Trophoblast cell (in vitro differentiated cells and primary cell): ENCODE results near the gene GCH1.
A peak's percentile ranks its signal among the peaks of the same experiment; 100 is the strongest.

Experiments
- DNase-seq, 2 donors: peaks; one replicate each; pipeline ENCODE4 v3.0.0-alpha.2; 2016
- H2AFZ ChIP-seq: 2 replicates; pipeline ENCODE4 v1.6.1; 2013; ENCODE audit warnings: low read length, moderate library complexity, mild to moderate bottlenecking; ENCODE audit not compliant: insufficient read depth, poor library complexity
- H2AK5ac ChIP-seq: 2 replicates; pipeline ENCODE4 v1.6.1; 2013; ENCODE audit warnings: mild to moderate bottlenecking, low read length
- H2BK120ac ChIP-seq: 2 replicates; pipeline ENCODE4 v1.6.1; 2013; ENCODE audit warnings: low read length, mild to moderate bottlenecking, moderate library complexity; ENCODE audit not compliant: insufficient read depth, poor library complexity
- H2BK12ac ChIP-seq: 2 replicates; pipeline ENCODE4 v1.6.1; 2013; ENCODE audit warnings: mild to moderate bottlenecking, low read length, moderate library complexity
- H2BK5ac ChIP-seq: 2 replicates; pipeline ENCODE4 v1.6.1; 2013; ENCODE audit warnings: low read length, low read depth, moderate library complexity, mild to moderate bottlenecking; ENCODE audit not compliant: poor library complexity
- H3K14ac ChIP-seq: 2 replicates; pipeline ENCODE4 v1.6.1; 2013; ENCODE audit warnings: mild to moderate bottlenecking, low read length
- H3K18ac ChIP-seq: 2 replicates; pipeline ENCODE4 v1.6.1; 2013; ENCODE audit warnings: mild to moderate bottlenecking, low read length
- H3K23ac ChIP-seq: 2 replicates; pipeline ENCODE4 v1.6.1; 2013; ENCODE audit warnings: low read length
- H3K27ac ChIP-seq: 2 replicates; pipeline ENCODE4 v1.5.1; 2013; ENCODE audit warnings: low read depth, mild to moderate bottlenecking, inconsistent platforms, low read length, moderate library complexity
- H3K27me3 ChIP-seq: 2 replicates; pipeline ENCODE4 v1.6.1; 2013; ENCODE audit warnings: inconsistent platforms, mild to moderate bottlenecking, low read length, moderate library complexity; ENCODE audit not compliant: insufficient read depth
- H3K36me3 ChIP-seq, 2 experiments: 1 replicate in 1 of 2; 2 replicates in 1 of 2; pipeline ENCODE4 v1.6.1; 2013; ENCODE audit warnings: low read length in 2 of 2, mild to moderate bottlenecking in 2 of 2, moderate library complexity in 1 of 2; ENCODE audit not compliant: insufficient read depth in 2 of 2, control insufficient read depth in 1 of 2
- H3K4ac ChIP-seq: 2 replicates; pipeline ENCODE4 v1.6.1; 2013; ENCODE audit warnings: low read depth, mild to moderate bottlenecking, low read length, moderate library complexity
- H3K4me1 ChIP-seq, 2 experiments: 1 replicate in 1 of 2; 2 replicates in 1 of 2; pipeline ENCODE4 v1.6.1; 2013; ENCODE audit warnings: low read length in 2 of 2, mild to moderate bottlenecking in 2 of 2, moderate library complexity in 1 of 2; ENCODE audit not compliant: insufficient read depth in 2 of 2, control insufficient read depth in 1 of 2
- H3K4me2 ChIP-seq: 2 replicates; pipeline ENCODE4 v1.6.1; 2013; ENCODE audit warnings: inconsistent platforms, mild to moderate bottlenecking, low read length, moderate library complexity
- H3K4me3 ChIP-seq: 2 replicates; pipeline ENCODE4 v1.5.1; 2013; ENCODE audit warnings: mild to moderate bottlenecking, low read depth, low read length, inconsistent platforms
- H3K79me1 ChIP-seq: one replicate; pipeline ENCODE4 v1.6.1; 2013; ENCODE audit warnings: low read length
- H3K79me2 ChIP-seq: 2 replicates; pipeline ENCODE4 v1.6.1; 2013; ENCODE audit warnings: low read length, mild to moderate bottlenecking; ENCODE audit not compliant: control insufficient read depth, insufficient read depth, poor library complexity
- H3K9ac ChIP-seq: 2 replicates; pipeline ENCODE4 v1.6.1; 2013; ENCODE audit warnings: mild to moderate bottlenecking, low read length
- H3K9me3 ChIP-seq: 2 replicates; pipeline ENCODE4 v1.6.1; 2013; ENCODE audit warnings: low read depth, mild to moderate bottlenecking, control low read depth, inconsistent platforms, low read length; ENCODE audit not compliant: insufficient read depth
- H4K12ac ChIP-seq: 2 replicates; pipeline ENCODE4 v1.6.1; 2013; ENCODE audit warnings: low read depth, mild to moderate bottlenecking, low read length, moderate library complexity
- H4K8ac ChIP-seq: 2 replicates; pipeline ENCODE4 v1.6.1; 2013; ENCODE audit warnings: low read depth, mild to moderate bottlenecking, low read length, moderate library complexity
- H4K91ac ChIP-seq: one replicate; pipeline ENCODE4 v1.6.1; 2013; ENCODE audit warnings: low read depth, mild to moderate bottlenecking, low read length, moderate library complexity
- WGBS: extraction: QIAGEN DNeasy Blood & Tissue Kit; methylation state at CpG from one replicate; pipeline ENCODE4 v1.1.7; 2013; ENCODE audit warnings: missing lambda C conversion rate; ENCODE audit not compliant: insufficient read length, insufficient coverage; ENCODE audit errors: extremely low coverage; 5-methylcytosine and 5-hydroxymethylcytosine counted together

Gene GCH1

DNA sequence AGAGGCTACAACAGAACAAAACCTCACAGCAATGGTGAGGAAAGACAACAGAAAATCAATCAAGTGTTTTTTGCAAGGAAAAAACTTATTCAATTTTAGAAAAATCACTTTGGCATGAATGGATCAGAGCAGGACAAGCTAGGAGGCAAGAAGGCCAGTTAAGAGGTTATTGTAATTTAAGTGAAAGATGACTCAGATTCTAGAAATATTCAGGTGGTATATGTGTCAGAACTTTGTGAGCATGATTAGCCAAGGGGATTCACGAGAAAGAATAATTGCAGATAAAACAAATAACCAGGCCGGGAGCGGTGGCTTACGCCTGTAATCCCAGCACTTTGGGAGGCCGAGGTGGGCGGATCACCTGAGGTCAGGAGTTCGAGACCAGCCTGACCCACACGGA is 12.7 kb downstream of the GCH1 start:
- Histone ChIP-seq H3K9me3 (no peaks in the 10 kb centered on the region), H2BK12ac (no peak overlapping the region), H3K4ac (no peak overlapping the region), H2AFZ (no peak overlapping the region), H3K4me1 (no peaks in the 10 kb centered on the region), H4K8ac (no peak overlapping the region), H3K79me2 (no peaks in the 10 kb centered on the region), H3K9ac (no peak overlapping the region), H3K27ac (no peak overlapping the region), H3K4me2 (no peak overlapping the region), H3K27me3 (no peaks in the 10 kb centered on the region), H3K14ac (no peak overlapping the region), H4K91ac (no peak overlapping the region), H3K79me1 (no peaks in the 10 kb centered on the region), H3K18ac (no peak overlapping the region), H2BK120ac (no peak overlapping the region), H4K12ac (no peak overlapping the region), H3K23ac (no peak overlapping the region), H2AK5ac (no peak overlapping the region), H3K4me3 (no peak overlapping the region), H2BK5ac (no peak overlapping the region), H3K36me3 (no peaks in the 10 kb centered on the region)
- no CpG with 5 or more reads among the region's 8 CpGs for WGBS
- DNase-seq, result no peak

GRCh38 chr14:54882521-54882920 is 20.1 kb downstream of the GCH1 start:
- Histone ChIP-seq H4K91ac (no peak overlapping the region), H3K14ac (no peak overlapping the region), H3K4me3 (no peak overlapping the region), H4K8ac (no peak overlapping the region), H3K27me3 (no peaks in the 10 kb centered on the region), H3K9me3 (no peaks in the 10 kb centered on the region), H3K4me2 (no peak overlapping the region), H3K23ac (no peak overlapping the region), H2AK5ac (no peak overlapping the region), H4K12ac (no peak overlapping the region), H3K4me1 (no peaks in the 10 kb centered on the region), H2BK5ac (no peak overlapping the region), H3K4ac (no peak overlapping the region), H3K9ac (no peak overlapping the region), H2BK120ac (no peak overlapping the region), H3K36me3 (no peaks in the 10 kb centered on the region), H2BK12ac (no peak overlapping the region), H2AFZ (no peak overlapping the region), H3K79me2 (no peaks in the 10 kb centered on the region), H3K27ac (no peak overlapping the region), H3K18ac (no peak overlapping the region), H3K79me1 (peaks cover 2% of the 10 kb centered on the region)
- no peak for DNase-seq
- WGBS, result no CpG with 5 or more reads among the region's 6 CpGs

DNA sequence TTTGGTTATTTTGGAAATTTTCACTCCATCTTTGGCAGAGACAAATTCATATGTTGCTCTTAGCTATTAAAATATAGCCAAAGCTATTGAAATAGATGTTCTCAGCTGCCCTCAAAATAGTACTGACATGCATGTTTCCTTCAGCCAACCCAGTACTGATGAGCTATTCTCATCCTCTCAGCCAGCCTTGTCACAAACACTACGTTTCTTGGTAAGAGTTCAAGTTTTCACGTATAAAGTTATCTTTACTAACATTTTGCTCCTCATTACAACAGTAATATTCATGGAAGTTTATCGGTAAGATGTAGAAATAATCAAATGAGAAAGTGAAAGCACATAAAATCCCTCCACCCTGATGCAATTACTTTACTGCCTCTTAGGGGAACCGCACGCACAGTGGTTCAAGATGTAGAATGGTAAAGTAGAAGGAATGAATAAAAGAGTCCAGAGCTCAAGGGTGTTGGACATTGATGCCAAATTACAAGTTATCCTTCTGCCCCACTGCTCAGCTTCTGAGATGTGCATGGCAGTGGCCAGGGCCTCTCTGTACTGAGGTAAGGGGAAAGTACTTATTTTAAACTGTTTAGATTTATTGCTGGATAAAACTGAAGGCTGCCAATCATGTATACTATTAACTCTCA is 20.7 kb downstream of the GCH1 start:
- DNase-seq, result no peak
- WGBS, result no CpG with 5 or more reads among the region's 5 CpGs
- no peaks in the 10 kb centered on the region for H3K9me3 ChIP-seq

GRCh38 chr14:54881235-54881760 is 21.3 kb downstream of the GCH1 start:
- Histone ChIP-seq H2BK12ac (no peak overlapping the region), H2AK5ac (no peak overlapping the region), H3K4me1 (no peaks in the 10 kb centered on the region), H3K27ac (no peak overlapping the region), H3K9ac (no peak overlapping the region), H3K14ac (no peak overlapping the region), H3K36me3 (no peaks in the 10 kb centered on the region), H3K4me3 (no peak overlapping the region), H4K8ac (no peak overlapping the region), H3K23ac (no peak overlapping the region), H3K18ac (no peak overlapping the region), H2BK5ac (no peak overlapping the region), H3K79me1 (peaks cover 2% of the 10 kb centered on the region), H2AFZ (no peak overlapping the region), H3K79me2 (no peaks in the 10 kb centered on the region), H3K9me3 (no peaks in the 10 kb centered on the region), H4K91ac (no peak overlapping the region), H3K4me2 (no peak overlapping the region), H4K12ac (no peak overlapping the region), H3K27me3 (no peaks in the 10 kb centered on the region), H2BK120ac (no peak overlapping the region), H3K4ac (no peak overlapping the region)
- peak in 1 of 2 donors; percentile 29 for DNase-seq
- WGBS, result no CpG with 5 or more reads among the region's 6 CpGs

More for the DNA sequence above, 20.7 kb downstream of the GCH1 start:
- no peak overlapping the region for H3K14ac ChIP-seq
- H3K36me3 ChIP-seq, result no peaks in the 10 kb centered on the region
- no peak overlapping the region for H3K27ac ChIP-seq
- H3K27me3 ChIP-seq, result no peaks in the 10 kb centered on the region
- H2BK120ac ChIP-seq, result no peak overlapping the region
- H4K8ac ChIP-seq, result no peak overlapping the region
- no peak overlapping the region for H3K4ac ChIP-seq
- H3K79me2 ChIP-seq, result no peaks in the 10 kb centered on the region
- no peak overlapping the region for H2BK12ac ChIP-seq
- no peaks in the 10 kb centered on the region for H3K4me1 ChIP-seq
- H3K79me1 ChIP-seq, result peaks cover 2% of the 10 kb centered on the region
- H3K18ac ChIP-seq, result no peak overlapping the region
- H2AFZ ChIP-seq, result no peak overlapping the region
- no peak overlapping the region for H3K4me2 ChIP-seq
- no peak overlapping the region for H3K23ac ChIP-seq
- H2AK5ac ChIP-seq, result no peak overlapping the region
- no peak overlapping the region for H3K9ac ChIP-seq
- H4K91ac ChIP-seq, result no peak overlapping the region
- H4K12ac ChIP-seq, result no peak overlapping the region
- no peak overlapping the region for H3K4me3 ChIP-seq
- no peak overlapping the region for H2BK5ac ChIP-seq
